Measurements from ENCODE around the gene SLFN14. TPM values are rescaled to one million over a fixed set of nuclear protein-coding genes. Genes with fewer than 3 reads are reported as not detected.

SLFN14 gene
- total RNA-seq, 6 experiments from 2014 or later: not detected

GRCh38 chr17:35586569-35587073, 26.0 kb upstream of the SLFN14 start:
- no peaks in the 10 kb centered on the region; the same call in 1 of the 2 replicates for H3K27me3 Mint-ChIP-seq (ENCODE audit: insufficient read depth)
- H3K36me3 Mint-ChIP-seq (ENCODE audit: low read depth): 0 out of 2 replicates have a peak, but pooled peaks cover 5% of the 10 kb centered on the region
- peaks cover 30% of the 10 kb centered on the region for H3K4me1 Mint-ChIP-seq (ENCODE audit: low read depth)
- DNase-seq: no peak
- no peaks in the 10 kb centered on the region for H3K9me3 Mint-ChIP-seq
- TF ChIP-seq, protein P1, sequence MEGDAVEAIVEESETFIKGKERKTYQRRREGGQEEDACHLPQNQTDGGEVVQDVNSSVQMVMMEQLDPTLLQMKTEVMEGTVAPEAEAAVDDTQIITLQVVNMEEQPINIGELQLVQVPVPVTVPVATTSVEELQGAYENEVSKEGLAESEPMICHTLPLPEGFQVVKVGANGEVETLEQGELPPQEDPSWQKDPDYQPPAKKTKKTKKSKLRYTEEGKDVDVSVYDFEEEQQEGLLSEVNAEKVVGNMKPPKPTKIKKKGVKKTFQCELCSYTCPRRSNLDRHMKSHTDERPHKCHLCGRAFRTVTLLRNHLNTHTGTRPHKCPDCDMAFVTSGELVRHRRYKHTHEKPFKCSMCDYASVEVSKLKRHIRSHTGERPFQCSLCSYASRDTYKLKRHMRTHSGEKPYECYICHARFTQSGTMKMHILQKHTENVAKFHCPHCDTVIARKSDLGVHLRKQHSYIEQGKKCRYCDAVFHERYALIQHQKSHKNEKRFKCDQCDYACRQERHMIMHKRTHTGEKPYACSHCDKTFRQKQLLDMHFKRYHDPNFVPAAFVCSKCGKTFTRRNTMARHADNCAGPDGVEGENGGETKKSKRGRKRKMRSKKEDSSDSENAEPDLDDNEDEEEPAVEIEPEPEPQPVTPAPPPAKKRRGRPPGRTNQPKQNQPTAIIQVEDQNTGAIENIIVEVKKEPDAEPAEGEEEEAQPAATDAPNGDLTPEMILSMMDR (IDR thresholded peaks at IDR 0.05): no peak
- H3K27ac Mint-ChIP-seq: peak overlapping the region; percentile 98
- peak overlapping the region; percentile 94 for H3K4me3 Mint-ChIP-seq

GRCh38 chr17:35584061-35584460, 23.4 kb upstream of the SLFN14 start:
- DNase-seq: no peak
- H3K4me3 Mint-ChIP-seq: no peak overlapping the region
- H3K27me3 Mint-ChIP-seq (ENCODE audit: insufficient read depth): no peaks in the 10 kb centered on the region; the same call in 1 of the 2 replicates
- 0 out of 2 replicates have a peak, but pooled peaks cover 5% of the 10 kb centered on the region for H3K36me3 Mint-ChIP-seq (ENCODE audit: low read depth)
- TF ChIP-seq, protein P1 (IDR thresholded peaks at IDR 0.05): no peak
- no peak overlapping the region for H3K27ac Mint-ChIP-seq
- H3K4me1 Mint-ChIP-seq (ENCODE audit: low read depth): peaks cover 17% of the 10 kb centered on the region
- no peaks in the 10 kb centered on the region for H3K9me3 Mint-ChIP-seq

DNA sequence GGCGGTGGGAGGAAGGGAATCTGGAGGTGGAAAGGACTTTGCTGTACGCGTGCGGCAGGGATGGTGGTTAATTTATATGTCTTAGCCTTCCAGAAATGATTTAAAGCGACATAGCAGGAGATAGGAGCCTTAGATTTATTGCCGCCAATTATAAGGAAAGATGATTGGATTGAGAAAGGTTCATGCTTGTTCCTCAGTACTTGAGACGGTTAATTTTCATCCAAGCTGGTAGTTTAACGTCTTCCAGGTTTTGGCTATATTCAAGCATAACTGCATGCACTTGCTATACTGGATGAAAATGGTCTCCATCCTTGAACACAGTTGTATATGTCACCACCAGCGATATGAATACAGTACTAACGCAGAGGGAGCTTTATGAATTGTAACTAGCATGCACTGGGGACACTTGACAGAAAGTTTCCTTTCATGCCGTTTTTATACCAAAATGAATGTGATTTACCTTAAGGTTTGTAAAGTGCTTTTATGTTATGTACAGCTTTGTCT, 18.4 kb upstream of the SLFN14 start:
- TF ChIP-seq, protein P1 (IDR thresholded peaks at IDR 0.05): no peak
- H3K36me3 Mint-ChIP-seq (ENCODE audit: low read depth): peaks cover 6% of the 10 kb centered on the region
- peak overlapping the region; percentile 89 for H3K27ac Mint-ChIP-seq
- H3K4me3 Mint-ChIP-seq: peak overlapping the region; percentile 96
- H3K4me1 Mint-ChIP-seq (ENCODE audit: low read depth): peaks cover 24% of the 10 kb centered on the region
- DNase-seq: no peak
- no peaks in the 10 kb centered on the region for H3K9me3 Mint-ChIP-seq
- no peaks in the 10 kb centered on the region; the same call in 1 of the 2 replicates for H3K27me3 Mint-ChIP-seq (ENCODE audit: insufficient read depth)

GRCh38 chr17:35578197-35578928, 17.7 kb upstream of the SLFN14 start, which contains the start of gene PEX12:
PEX12 (minus strand) TSS chr17:35578571; CDS start chr17:35578021, 550 bp downstream.
- peak; percentile 82 for DNase-seq
- peaks cover 6% of the 10 kb centered on the region for H3K36me3 Mint-ChIP-seq (ENCODE audit: low read depth)
- H3K27me3 Mint-ChIP-seq (ENCODE audit: insufficient read depth): no peaks in the 10 kb centered on the region; the same call in 1 of the 2 replicates
- peaks cover 24% of the 10 kb centered on the region for H3K4me1 Mint-ChIP-seq (ENCODE audit: low read depth)
- peak within 1 kb of the TSS; percentile 89 for H3K27ac Mint-ChIP-seq
- H3K9me3 Mint-ChIP-seq: no peaks in the 10 kb centered on the region
- TF ChIP-seq, protein P1 (IDR thresholded peaks at IDR 0.05): no peak
- peak within 1 kb of the TSS; percentile 96 for H3K4me3 Mint-ChIP-seq

GRCh38 chr17:35577830-35578196, 17.2 kb upstream of the SLFN14 start:
- Mint-ChIP-seq H3K27ac (peak overlapping the region; percentile 89), H3K4me3 (peak overlapping the region; percentile 96)

More at GRCh38 chr17:35577830-35578196, 17.2 kb upstream of the SLFN14 start:
- peaks cover 6% of the 10 kb centered on the region for H3K36me3 Mint-ChIP-seq (ENCODE audit: low read depth)
- TF ChIP-seq, protein P1 (IDR thresholded peaks at IDR 0.05): no peak
- peak; percentile 16 for DNase-seq
- no peaks in the 10 kb centered on the region for H3K27me3 Mint-ChIP-seq (ENCODE audit: insufficient read depth)
- peaks cover 24% of the 10 kb centered on the region for H3K4me1 Mint-ChIP-seq (ENCODE audit: low read depth)
- no peaks in the 10 kb centered on the region for H3K9me3 Mint-ChIP-seq
